GM18951 (cell line): Measurements from ENCODE around the gene FHIT.

Experiments used
- POLR2A ChIP-seq: IDR thresholded peaks from 4 replicates; pipeline ENCODE4 v1.6.1; 2011; ENCODE audit warnings: mild to moderate bottlenecking; ENCODE audit not compliant: insufficient read length, insufficient read depth; ENCODE audit errors: extremely low read depth
- in situ Hi-C: fragments of 300-500 bp; cut with MboI; formaldehyde crosslinking; loops from one replicate; pipeline ENCODE4 v1.12.0; 2022; ENCODE audit warnings: low sequenced_read_pairs, mixed read lengths, inconsistent platforms; ENCODE audit not compliant: unreplicated experiment

FHIT gene

DNA sequence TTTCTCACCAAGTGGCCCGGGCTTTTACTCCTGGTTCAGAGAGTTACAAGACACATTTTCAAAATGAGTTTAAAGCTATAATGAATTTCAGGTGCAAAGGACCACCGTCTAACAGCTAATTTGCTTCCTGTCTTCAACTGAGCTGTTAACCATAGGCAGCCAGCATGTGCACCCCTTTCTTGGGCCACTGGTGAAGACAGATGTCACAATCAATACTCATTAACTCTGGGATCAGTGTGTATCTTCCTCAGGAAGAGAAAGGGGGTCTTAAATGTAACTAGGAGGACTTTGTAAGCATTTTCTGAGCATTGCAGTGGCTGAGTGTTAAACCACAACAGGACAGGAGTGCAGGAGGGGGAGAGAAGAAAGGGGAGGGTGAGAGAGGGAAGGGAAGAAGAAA is 1450.8 kb downstream of the FHIT start:
- in situ Hi-C loops = no loop called here
- TF ChIP-seq POLR2A = no peak

DNA sequence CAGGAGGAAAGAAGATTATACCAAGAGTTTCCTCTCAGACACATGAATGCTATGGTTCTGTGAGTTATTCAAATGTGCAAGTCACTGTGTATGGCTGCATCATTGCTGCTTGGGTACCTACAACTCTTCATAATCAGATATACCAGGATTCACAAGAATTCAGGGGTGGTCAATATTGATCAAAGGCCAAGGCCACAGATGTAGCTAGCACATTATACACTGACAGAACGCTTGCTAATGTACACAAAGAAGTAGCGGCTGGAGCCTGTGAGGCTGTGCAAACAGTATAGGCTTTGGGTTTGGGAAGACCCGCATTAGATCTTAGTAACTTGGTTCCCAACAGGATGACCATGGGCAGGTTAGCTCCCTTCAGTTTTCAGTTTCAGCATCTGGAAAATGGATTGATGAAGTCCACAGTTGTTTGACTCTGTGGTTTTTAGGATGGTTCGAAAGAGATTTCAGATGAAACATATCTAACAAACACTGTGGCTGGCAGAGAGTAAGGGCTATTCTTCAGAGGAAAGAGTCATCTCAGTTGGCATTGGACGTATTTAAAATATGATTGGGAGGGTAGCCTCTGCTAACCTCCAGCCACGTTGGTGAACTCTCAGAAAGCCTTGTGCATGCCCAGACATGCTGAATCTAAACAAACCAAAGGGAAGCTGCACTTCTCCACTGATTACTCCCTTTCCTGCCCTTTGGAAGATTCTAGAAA is 1452.7 kb downstream of the FHIT start:
- TF ChIP-seq POLR2A = no peak
- in situ Hi-C loops = no loop called here

DNA sequence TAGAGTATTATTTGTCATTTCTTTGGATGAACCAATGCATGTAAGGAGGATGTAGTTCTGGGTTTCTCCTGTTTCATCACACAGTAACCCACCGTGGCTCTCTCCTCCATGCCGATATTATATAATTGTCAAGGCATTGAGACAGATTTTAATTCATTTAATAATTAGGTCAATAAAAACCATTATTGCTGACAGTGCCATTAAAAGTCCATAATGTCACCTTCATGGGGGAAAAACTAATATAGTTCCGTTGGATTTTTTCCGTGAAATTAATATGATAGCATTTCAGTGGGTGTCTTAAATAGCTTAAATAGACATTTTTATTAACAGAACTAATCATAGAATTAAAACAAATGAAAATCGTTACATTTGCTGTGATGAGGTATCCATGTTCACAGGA is 1453.7 kb downstream of the FHIT start:
- TF ChIP-seq POLR2A = no peak
- in situ Hi-C loops = no loop called here

DNA sequence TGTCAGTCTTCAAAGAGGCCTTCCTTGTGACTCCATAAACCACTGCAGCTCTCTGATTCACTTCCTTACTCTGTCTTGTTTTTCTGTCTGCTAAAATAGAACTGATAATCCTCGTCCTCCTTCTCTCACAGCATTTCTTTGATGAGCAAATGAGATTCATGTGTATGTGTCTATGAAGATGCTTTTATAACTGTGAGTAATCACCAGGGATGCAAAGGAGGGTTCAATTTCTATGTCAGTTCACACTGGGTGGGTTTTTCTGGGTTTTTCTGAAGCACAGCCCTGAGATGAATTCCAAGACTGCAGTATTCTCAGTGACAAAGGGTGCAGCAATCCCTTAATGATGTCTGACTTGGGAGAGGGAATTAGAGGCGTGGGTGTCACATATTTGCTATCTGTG is 1454.8 kb downstream of the FHIT start:
- in situ Hi-C loops = no loop called here
- TF ChIP-seq POLR2A = no peak

DNA sequence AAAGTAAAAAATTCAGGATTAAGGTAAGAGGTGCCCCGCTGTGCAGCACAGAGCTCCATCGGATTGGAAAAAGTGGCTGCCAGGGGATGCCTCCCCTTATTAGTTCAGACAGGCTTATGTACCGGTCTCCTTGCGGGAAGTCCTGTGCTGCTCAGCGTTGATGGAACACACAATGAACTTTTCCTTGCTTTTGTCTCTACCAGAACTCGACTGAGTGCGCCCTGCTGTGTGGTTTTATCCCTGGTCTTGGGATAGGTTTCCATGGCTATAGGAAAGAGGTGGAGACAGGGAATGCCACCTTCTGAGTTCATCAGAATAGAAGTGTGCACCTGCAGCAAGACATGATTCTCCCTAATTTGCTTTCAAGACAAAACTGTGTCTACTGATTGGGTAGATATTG is 1455.5 kb downstream of the FHIT start:
- in situ Hi-C loops = no loop called here
- TF ChIP-seq POLR2A = no peak

DNA sequence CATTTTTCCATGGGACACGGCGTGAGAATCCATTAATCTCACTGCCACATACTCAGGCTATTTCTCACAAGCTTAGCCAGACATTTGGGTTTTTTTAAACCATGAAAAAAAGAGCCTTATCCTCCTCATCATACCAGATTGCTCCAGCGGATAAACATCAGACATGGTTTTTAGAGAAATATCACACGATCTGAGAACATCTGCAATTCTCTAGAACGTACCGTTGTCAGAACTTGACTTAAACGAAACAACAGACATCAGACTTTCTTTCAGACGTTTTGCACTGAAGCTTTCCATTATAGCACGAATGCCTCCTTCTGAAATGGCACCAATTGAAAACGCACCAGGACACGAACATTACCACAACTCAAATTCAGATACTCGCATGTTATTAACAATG is 1457.3 kb downstream of the FHIT start:
- no peak for TF ChIP-seq POLR2A
- in situ Hi-C loops = no loop called here

DNA sequence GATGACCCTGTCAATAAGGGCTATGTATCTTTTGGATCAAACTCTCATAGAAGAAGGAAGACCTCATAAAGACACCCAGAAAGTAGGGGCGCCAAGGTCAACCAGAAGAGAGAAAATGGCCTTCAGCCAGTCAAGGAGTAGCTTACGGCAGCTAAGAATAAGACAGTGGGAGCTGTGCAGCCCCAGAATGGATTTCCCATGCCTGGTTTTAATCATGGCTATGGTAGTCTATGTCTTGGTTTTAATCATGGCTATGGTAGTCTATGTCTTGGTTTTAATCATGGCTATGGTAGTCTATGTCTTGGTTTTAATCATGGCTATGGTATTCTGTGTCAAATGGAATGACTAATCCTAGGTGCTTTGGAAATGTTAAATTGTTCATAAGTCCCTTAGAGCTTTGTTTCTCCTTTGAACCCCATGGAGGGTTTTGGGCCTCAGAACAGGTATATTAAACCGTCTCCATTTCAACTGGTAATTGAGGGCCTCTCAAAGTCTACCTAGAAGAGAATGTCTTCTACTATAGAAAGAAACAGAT is 1459.4 kb downstream of the FHIT start:
- TF ChIP-seq POLR2A = no peak
- in situ Hi-C loops = no loop called here

DNA sequence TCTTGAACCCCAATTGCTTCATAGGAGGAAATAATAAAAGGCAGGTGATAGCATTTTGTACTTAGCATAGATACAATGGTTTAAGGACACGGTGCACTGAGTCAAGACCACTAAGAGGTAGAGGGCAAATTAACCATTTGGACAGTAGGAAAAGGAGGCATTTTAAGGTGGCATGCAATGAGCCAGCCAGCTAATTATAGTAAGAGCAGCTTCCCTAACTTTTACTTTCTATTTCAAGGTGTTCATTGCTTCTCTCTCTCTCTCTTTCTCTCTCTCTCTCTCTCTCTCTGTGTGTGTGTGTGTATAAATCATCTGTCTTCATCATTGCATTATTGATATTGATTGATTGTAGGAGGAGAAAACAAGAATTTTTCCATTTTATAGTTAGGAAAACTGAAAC is 1461.0 kb downstream of the FHIT start:
- TF ChIP-seq POLR2A = no peak
- in situ Hi-C loops = no loop called here

DNA sequence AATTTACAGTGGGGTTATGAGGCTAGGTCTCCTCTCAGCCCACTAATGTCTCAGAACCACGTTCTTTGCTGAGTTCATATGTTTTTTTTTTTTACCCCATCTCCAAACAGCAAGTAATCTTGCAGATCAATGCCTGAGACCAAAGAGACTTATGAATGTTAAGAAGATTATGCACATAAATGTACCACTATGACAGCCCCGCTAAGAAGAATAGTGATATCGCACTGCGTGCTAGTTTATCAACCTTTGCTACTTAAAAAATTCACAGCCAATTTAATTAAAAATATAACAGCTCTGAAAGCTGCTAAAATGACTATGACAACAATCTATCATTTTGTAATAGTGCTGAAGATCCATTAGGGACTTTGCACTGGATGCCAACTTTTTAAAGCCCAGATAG is 1462.5 kb downstream of the FHIT start:
- no peak for TF ChIP-seq POLR2A
- in situ Hi-C loops = no loop called here

DNA sequence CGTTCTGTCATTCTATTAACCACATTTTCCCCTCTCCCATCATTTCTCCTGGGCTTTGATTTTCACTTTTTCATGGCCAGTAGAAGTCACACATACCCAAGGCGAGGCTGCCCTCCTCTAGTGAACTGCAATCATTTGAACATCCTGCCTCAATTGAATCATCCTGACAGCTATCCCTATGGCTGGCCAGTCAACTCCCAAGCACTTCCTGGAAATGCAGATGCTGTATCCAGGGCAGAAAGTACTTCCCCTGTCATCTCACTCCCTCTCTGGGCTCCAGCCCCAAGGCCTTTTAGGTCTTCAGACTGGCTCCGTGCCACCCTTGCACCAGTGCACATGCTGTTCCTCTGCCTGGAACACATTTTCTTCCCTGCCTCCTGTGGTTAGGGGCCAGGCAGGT is 1463.1 kb downstream of the FHIT start:
- no peak for TF ChIP-seq POLR2A
- in situ Hi-C loops = no loop called here

DNA sequence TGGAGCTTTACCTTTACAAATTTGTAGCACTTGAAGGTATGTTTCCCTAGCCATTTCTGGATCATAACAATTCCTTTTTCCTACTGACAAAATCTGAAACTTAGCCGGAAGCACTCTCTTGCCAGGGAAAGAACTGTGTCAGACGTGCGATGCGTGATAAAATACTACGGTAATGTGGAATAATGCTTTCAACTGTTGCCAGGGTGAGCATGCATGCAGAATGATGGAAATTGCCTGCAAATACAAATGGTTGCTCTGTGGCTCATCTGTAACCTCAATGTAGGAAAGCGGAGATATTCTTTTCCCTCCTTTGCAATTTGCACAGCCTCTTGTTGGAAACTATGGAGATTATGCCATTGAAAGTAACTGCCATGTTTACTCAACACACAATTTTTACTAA is 1464.9 kb downstream of the FHIT start:
- in situ Hi-C loops = no loop called here
- TF ChIP-seq POLR2A = no peak

DNA sequence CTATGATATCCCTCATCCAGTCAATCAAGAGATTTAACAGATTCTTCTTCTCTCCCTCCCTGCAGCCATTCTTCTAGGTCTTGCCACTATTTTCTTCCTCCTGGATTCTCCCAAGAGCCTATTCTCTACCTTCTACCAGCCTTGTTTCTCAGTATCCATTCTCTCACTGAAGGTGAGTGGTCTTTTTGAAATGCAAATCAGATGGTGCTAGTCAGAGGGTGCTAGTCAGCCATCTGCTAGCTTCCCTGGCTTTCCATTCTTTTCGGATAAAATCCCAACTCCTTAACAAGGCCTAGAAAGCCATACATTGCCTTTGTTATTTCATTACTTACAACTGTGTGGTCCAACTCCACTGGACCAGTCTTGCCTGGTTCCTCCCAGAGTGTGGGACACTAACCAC is 1467.1 kb downstream of the FHIT start:
- in situ Hi-C loops = no loop called here

DNA sequence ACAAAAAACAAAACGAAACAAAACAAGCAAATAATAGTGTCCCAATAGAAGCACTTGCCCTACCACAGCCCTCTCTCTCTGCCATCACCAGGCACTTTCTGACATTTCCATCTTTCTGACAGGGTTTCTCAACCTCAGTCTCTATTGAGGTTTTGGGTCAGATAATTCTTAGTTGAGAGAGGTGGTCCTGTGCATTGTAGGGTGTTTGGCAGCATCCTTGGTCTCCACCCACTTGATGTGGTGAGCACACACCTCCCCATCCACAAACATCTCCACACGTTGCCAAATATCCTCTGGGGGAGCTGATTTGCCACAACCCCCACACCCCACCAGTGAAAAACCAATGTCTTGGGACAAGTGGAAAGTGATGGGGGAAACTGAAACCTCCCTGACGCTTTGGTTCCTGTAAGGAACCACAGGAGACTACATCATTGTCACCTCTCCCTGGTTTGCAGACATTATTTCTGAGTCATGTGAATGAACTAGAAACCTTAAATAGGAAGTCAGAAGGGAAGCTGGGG is 1467.7 kb downstream of the FHIT start:
- in situ Hi-C loops = no loop called here
- TF ChIP-seq POLR2A = no peak

More for the DNA sequence above, 1467.1 kb downstream of the FHIT start:
- no peak for TF ChIP-seq POLR2A

DNA sequence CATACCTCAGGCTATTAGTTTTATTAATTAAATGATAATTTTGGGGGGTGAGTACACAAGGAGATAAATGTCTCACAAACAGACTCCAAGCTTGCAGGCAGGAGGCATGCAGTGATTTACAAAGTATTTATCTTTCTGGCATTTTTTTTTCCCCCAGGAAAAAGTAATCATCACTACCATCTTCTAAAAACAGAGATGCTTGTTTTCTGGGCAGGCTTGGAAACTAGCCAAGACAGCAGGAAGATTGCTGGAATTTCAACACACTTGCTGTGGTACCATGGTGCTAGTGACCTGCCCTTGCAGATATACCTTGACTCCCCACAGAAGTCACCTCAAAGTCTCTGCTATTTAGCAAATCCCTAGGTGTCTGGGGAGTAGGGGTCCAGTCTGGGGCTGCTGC is 1468.6 kb downstream of the FHIT start:
- in situ Hi-C loops = no loop called here
- no peak for TF ChIP-seq POLR2A

DNA sequence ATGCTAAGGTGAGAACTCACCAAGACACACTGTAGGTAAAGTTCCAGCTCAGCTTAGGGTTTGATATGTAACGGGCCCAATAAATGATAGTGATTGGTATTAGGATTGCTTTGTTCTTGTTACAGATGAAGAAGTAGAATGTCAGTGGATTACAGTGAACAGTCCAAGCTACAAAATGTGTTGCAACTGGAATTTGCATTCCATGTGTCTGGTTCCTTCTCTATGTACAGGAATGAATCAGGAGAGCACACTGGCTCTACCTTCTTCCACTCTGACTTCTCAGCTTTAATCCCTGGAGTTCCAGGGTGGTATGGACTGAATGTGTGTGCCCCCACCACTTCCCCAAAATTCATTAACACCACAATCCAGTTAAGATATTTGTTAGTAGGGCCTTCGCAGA is 1471.0 kb downstream of the FHIT start:
- in situ Hi-C loops = no loop called here
- TF ChIP-seq POLR2A = no peak

DNA sequence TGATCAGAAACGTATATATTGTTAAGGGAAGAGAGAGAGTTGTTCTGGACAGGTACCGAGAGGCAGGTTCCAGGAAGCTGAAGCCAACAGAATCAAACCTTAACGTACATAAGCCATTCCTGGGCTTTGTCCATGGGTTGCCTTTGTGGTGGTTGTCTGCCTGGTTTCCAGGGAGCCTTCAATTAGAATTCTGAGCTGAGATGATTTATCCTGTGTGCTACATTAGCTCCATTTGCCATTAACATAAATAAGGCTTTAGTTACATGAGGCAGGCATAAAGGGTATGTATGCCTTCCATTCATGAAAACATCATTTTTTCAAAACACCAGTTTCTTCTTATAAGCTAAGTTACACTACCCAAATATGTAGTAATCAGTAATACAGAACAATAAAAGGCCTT is 1472.0 kb downstream of the FHIT start:
- in situ Hi-C loops = no loop called here
- no peak for TF ChIP-seq POLR2A
